Fibroblast of pulmonary artery (primary cell): ENCODE data around the gene STEAP2.
"Not testable (repeated sequence)": the region's sequence is repeated elsewhere in the genome, so short reads cannot be mapped to it uniquely, and the experiment has no call there.

Experiments
- DNase-seq: peaks from one replicate; pipeline ENCODE4 v3.0.0-alpha.2; 2010; ENCODE audit warnings: low read depth
- H3K4me3 ChIP-seq: replicated peaks from 2 replicates; pipeline ENCODE4 v1.5.1; 2011; ENCODE audit warnings: low read depth, mild to moderate bottlenecking, control low read depth, low read length, moderate library complexity
- TF ChIP-seq, protein P1 (sequence below): IDR thresholded peaks from 2 replicates; pipeline ENCODE4 v1.5.1; 2011; ENCODE audit warnings: mild to moderate bottlenecking, control low read depth, low read length, inconsistent platforms; ENCODE audit errors: missing control alignments

The STEAP2 gene

GRCh38 chr7:90180011-90180585 lies 31.4 kb upstream of the STEAP2 start:
- no peak overlapping the region for H3K4me3 ChIP-seq
- DNase-seq: peak; percentile 90
- TF ChIP-seq, protein P1, sequence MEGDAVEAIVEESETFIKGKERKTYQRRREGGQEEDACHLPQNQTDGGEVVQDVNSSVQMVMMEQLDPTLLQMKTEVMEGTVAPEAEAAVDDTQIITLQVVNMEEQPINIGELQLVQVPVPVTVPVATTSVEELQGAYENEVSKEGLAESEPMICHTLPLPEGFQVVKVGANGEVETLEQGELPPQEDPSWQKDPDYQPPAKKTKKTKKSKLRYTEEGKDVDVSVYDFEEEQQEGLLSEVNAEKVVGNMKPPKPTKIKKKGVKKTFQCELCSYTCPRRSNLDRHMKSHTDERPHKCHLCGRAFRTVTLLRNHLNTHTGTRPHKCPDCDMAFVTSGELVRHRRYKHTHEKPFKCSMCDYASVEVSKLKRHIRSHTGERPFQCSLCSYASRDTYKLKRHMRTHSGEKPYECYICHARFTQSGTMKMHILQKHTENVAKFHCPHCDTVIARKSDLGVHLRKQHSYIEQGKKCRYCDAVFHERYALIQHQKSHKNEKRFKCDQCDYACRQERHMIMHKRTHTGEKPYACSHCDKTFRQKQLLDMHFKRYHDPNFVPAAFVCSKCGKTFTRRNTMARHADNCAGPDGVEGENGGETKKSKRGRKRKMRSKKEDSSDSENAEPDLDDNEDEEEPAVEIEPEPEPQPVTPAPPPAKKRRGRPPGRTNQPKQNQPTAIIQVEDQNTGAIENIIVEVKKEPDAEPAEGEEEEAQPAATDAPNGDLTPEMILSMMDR: no peak

GRCh38 chr7:90180649-90181048 lies 30.9 kb upstream of the STEAP2 start:
- DNase-seq: peak; percentile 53

DNA sequence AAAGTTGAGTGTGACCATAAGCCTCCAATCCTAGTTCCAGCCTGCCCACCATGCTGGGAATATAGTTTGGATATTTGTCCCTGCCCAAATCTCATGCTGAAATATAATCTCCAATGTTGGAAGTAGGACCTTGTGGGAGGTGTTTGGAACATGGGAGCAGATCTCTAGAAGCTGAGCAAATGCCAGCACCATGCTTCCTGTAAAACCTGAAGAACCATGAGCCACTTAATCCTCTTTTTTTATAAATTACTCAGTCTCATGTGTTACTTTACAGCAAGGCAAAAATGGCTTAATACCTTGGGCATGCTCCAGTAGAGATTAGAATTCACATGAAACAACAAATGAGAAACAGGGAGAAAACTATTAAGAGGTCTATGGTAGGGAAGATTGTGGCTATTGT lies 30.1 kb upstream of the STEAP2 start:
- TF ChIP-seq, protein P1: no peak
- no peak for DNase-seq
- no peak overlapping the region for H3K4me3 ChIP-seq

More at GRCh38 chr7:90180649-90181048, 30.9 kb upstream of the STEAP2 start:
- TF ChIP-seq, protein P1: no peak
- H3K4me3 ChIP-seq: no peak overlapping the region

GRCh38 chr7:90186290-90186689 lies 25.2 kb upstream of the STEAP2 start:
- not testable (repeated sequence) for H3K4me3 ChIP-seq, DNase-seq

DNA sequence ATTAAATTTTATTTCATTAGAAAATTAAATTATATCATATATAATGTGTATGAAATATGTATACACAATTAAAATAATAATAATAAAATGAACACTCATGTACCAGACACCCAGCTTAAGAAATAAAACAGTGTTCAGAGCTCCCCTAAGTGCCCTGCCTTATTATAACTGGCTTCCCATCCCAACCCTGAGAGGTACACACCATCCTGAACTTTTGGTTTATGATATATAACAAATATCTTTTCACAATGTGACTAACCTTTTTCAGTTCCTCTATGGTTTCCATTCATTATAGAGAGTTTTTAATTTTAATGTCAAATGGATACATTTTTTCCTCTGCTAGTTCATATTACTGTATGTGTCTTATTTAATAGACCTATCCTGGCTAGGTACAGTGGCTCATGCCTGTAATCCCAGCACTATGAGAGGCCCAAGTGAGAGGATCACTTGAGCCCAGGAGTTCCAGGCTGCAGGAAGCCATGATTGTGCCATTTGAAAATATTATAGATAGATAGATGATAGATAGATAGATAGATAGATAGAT lies 24.0 kb upstream of the STEAP2 start:
- TF ChIP-seq, protein P1: no peak
- no peak overlapping the region for H3K4me3 ChIP-seq
- no peak for DNase-seq

DNA sequence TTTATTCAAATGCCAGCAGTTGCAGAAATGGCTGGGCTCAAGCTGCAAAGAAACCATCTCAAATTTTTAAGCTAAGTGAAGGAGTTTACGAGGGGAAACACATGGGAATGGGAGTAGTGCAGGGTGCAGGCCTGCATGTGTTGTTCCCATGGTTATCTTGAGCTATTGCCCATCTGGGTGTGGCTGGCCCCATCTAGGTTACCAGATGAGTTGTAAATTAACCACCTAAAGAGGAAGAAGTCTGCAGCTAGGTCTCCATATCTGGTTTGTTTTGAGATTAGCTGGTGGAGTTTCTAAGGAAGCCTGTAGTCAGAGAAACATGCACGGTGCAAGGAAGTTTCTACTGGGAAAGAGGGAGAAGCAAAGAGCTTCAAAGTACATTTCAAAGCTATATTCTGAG lies 23.3 kb upstream of the STEAP2 start:
- TF ChIP-seq, protein P1: no peak
- DNase-seq: no peak

DNA sequence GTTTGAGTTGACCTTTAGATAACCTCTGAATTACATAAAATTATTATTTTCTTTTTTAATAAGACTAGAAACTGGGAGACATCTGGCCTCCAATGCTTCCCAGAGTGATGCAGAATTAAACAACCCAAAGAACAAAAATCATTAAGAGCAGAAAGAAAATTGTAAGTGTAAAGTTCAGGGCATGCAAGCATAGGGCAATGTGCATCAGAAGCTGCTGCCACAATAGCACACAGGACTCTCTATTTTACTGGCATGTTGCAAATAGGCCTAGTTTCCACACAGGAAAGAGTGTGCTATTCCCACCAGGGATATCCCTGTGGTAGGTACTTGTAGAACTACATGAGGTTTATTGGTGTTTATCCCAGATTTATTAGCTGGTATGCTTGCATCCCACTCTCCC lies 20.5 kb upstream of the STEAP2 start:
- TF ChIP-seq, protein P1: no peak
- H3K4me3 ChIP-seq: no peak overlapping the region
- no peak for DNase-seq

More for the DNA sequence above, 23.3 kb upstream of the STEAP2 start:
- no peak overlapping the region for H3K4me3 ChIP-seq
